DMS153 treated with DMSO at 0.1 percent for 48 hours (cell line): ENCODE results near the gene AIG1.

Experiments
- DNase-seq: peaks from one replicate; lab custom pipeline; 2025; ENCODE audit not compliant: unreplicated experiment; lab: John Stamatoyannopoulos, UW

The AIG1 gene

GRCh38 chr6:143356101-143356880 lies 295.6 kb downstream of the AIG1 start:
- no peak for DNase-seq

GRCh38 chr6:143357152-143357551 lies 296.5 kb downstream of the AIG1 start:
- DNase-seq: no peak

GRCh38 chr6:143357561-143358255 lies 297.0 kb downstream of the AIG1 start:
- DNase-seq: no peak

GRCh38 chr6:143361536-143362191 lies 301.0 kb downstream of the AIG1 start:
- no peak for DNase-seq

GRCh38 chr6:143362192-143362558 lies 301.5 kb downstream of the AIG1 start:
- DNase-seq: no peak

- DNase-seq: no peak
These were observed 302.6 kb downstream of the AIG1 start for GRCh38 chr6:143363299-143363698.

- DNase-seq: no peak
These were observed 307.7 kb downstream of the AIG1 start for GRCh38 chr6:143368426-143368825.

GRCh38 chr6:143369971-143370370 lies 309.3 kb downstream of the AIG1 start:
- DNase-seq: no peak

GRCh38 chr6:143370812-143371370 lies 310.2 kb downstream of the AIG1 start:
- no peak for DNase-seq

- no peak for DNase-seq
These were observed 311.7 kb downstream of the AIG1 start for GRCh38 chr6:143372199-143372882.

GRCh38 chr6:143374014-143374413 lies 313.3 kb downstream of the AIG1 start:
- DNase-seq: no peak

- no peak for DNase-seq
These were observed 314.4 kb downstream of the AIG1 start for GRCh38 chr6:143375022-143375585.

- DNase-seq: no peak
These were observed 315.7 kb downstream of the AIG1 start for GRCh38 chr6:143376375-143376774.

- DNase-seq: no peak
These were observed 316.2 kb downstream of the AIG1 start for GRCh38 chr6:143376861-143377260.

- DNase-seq: no peak
These were observed 324.9 kb downstream of the AIG1 start for GRCh38 chr6:143385636-143386035.

GRCh38 chr6:143390278-143390677 lies 329.6 kb downstream of the AIG1 start:
- no peak for DNase-seq
